Smooth muscle cell (in vitro differentiated cells): Measurements from ENCODE around the gene SYT10. TPM values are rescaled to one million over a fixed set of nuclear protein-coding genes. Genes with fewer than 3 reads are reported as not detected.
A peak's percentile ranks its signal among the peaks of the same experiment; 100 is the strongest.

Source experiments
- DNase-seq: peaks from one replicate; lab custom pipeline; 2025; ENCODE audit not compliant: unreplicated experiment; lab: John Stamatoyannopoulos, UW
- H2AFZ ChIP-seq: fragments of 200-600 bp; sonication (generic); 2 replicates; pipeline ENCODE4 v1.6.0; 2016; ENCODE audit warnings: antibody characterized with exemption, low read depth, mild to moderate bottlenecking
- H3F3A ChIP-seq: fragments of 200-600 bp; sonication (generic); 2 replicates; pipeline ENCODE4 v1.6.0; 2017; ENCODE audit warnings: antibody characterized with exemption, low read depth
- H3K27ac ChIP-seq: fragments of 200-600 bp; sonication (generic); 2 replicates; pipeline ENCODE4 v1.5.1; 2016; ENCODE audit warnings: low read depth, mild to moderate bottlenecking
- H3K27me3 ChIP-seq: fragments of 200-600 bp; sonication (generic); 2 replicates; pipeline ENCODE4 v1.6.1; 2016; ENCODE audit warnings: low read depth, mild to moderate bottlenecking
- H3K36me3 ChIP-seq: fragments of 200-600 bp; sonication (generic); 2 replicates; pipeline ENCODE4 v1.5.1; 2016; ENCODE audit warnings: low read depth
- H3K4me1 ChIP-seq: fragments of 200-600 bp; sonication (generic); 2 replicates; pipeline ENCODE4 v1.5.1; 2016; ENCODE audit warnings: low read depth
- H3K4me2 ChIP-seq: fragments of 200-600 bp; sonication (generic); 2 replicates; pipeline ENCODE4 v1.6.0; 2016; ENCODE audit warnings: mild to moderate bottlenecking
- H3K4me3 ChIP-seq: fragments of 200-600 bp; sonication (generic); 2 replicates; pipeline ENCODE4 v1.5.1; 2016; ENCODE audit warnings: mild to moderate bottlenecking
- H3K79me2 ChIP-seq: fragments of 200-600 bp; sonication (generic); 2 replicates; pipeline ENCODE4 v1.6.0; 2016; ENCODE audit warnings: low read depth, mild to moderate bottlenecking
- H3K9ac ChIP-seq: fragments of 200-600 bp; sonication (generic); 2 replicates; pipeline ENCODE4 v1.6.0; 2016; ENCODE audit warnings: low read depth
- H3K9me3 ChIP-seq: fragments of 200-600 bp; sonication (generic); replicated peaks from 2 replicates; pipeline ENCODE4 v1.5.1; 2016; ENCODE audit warnings: low read depth
- H4K20me1 ChIP-seq: fragments of 200-600 bp; sonication (generic); 2 replicates; pipeline ENCODE4 v1.6.0; 2016; ENCODE audit warnings: low read depth
- WGBS: methylation state at CpG from one replicate; pipeline ENCODE4 v1.1.7; 2016; ENCODE audit warnings: low lambda C conversion rate; 5-methylcytosine and 5-hydroxymethylcytosine counted together
- polyA plus RNA-seq: library from polyadenylated mRNA; unstranded; fragments of >200 nt; fragmentation: Nextera tagmentation; extraction: Ambion mirVana; gene quantifications from 2 replicates; pipeline ENCODE4 v1.2.1, GENCODE V29; 2016
- total RNA-seq: library from RNA; depleted of rRNA; stranded (reverse); fragments of >200 nt; gene quantifications from 2 replicates; pipeline ENCODE4 v1.2.3, GENCODE V29; 2014
- TF ChIP-seq, protein P1 (sequence below): fragments of 200-600 bp; sonication (generic); IDR thresholded peaks from 2 replicates; pipeline ENCODE4 v1.5.1; 2017; ENCODE audit warnings: borderline replicate concordance, mild to moderate bottlenecking, antibody characterized with exemption; ENCODE audit not compliant: insufficient read depth, poor library complexity, severe bottlenecking

SYT10 gene, protein sequence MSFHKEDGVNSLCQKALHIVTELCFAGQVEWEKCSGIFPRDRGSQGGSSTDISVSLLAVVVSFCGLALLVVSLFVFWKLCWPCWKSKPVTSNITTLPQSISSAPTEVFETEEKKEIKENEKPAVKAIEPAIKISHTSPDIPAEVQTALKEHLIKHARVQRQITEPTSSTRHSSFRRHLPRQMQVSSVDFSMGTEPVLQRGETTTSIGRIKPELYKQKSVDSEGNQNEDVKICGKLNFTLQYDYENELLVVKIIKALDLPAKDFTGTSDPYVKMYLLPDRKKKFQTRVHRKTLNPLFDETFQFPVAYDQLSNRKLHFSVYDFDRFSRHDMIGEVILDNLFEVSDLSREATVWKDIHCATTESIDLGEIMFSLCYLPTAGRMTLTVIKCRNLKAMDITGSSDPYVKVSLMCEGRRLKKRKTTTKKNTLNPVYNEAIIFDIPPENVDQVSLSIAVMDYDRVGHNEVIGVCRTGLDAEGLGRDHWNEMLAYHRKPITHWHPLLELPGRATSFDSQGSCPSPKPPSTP
- 1.2 and 2.0 TPM in 2 replicates for total RNA-seq
- polyA plus RNA-seq, result 0.18 and 0.27 TPM in 2 replicates

DNA sequence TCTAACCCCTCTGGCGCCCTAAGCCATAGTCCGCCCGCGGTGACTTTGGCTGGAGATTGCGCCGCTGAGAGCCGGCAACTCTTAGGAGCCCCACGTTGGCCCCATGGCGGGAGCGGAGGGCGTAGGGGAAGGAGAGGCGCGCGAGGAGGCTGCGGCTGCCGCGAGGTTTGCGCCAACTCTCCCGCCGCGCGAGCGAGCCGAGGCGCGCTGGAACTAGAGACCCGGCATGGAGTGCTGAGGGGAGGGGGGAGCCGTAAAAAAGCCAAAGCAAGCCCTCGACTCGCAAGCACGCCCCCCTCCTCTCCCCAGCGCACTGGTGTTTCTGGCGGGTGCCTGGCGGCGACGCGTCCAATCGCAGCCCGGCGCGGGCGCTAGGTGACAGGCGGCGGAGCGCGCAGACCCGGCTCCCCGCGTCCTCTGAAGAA lies at the start of gene SYT10:
SYT10 (minus strand) TSS at position 233 of the 425 bp plus-strand sequence. CDS start 297 bp downstream, outside the sequence.
- peaks cover 58% of the 10 kb centered on the region for H3K27me3 ChIP-seq
- WGBS, result 2% methylated on average over 46 of the region's 49 CpGs

DNA sequence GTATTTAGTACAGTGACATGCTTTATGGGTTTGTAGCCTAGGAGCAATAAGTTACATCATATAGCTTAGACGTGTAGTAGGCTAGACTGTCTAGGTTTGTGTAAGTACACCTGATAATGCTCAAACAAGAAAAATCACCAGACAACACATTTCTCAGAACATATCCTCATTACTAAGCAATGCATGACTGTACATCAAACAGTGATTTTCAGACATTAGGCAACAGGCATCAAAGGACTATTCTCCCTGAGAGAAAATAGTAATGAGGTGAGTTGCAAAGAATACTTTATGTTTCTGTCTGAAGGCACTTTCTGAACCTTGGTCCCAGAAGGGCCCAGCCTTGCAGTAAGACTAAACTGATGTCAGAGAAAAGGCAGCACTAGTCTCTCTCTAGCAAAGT lies 48.4 kb upstream of the SYT10 start:
- no peak for DNase-seq
- H3K4me1 ChIP-seq, result no peaks in the 10 kb centered on the region
- H3K27me3 ChIP-seq, result no peaks in the 10 kb centered on the region
- H3K4me2 ChIP-seq, result no peak overlapping the region
- peak overlapping the region; percentile 93 for H3K27ac ChIP-seq
- H3K9ac ChIP-seq, result peak overlapping the region; percentile 29
- no peaks in the 10 kb centered on the region for H3K36me3 ChIP-seq
- TF ChIP-seq, protein P1, sequence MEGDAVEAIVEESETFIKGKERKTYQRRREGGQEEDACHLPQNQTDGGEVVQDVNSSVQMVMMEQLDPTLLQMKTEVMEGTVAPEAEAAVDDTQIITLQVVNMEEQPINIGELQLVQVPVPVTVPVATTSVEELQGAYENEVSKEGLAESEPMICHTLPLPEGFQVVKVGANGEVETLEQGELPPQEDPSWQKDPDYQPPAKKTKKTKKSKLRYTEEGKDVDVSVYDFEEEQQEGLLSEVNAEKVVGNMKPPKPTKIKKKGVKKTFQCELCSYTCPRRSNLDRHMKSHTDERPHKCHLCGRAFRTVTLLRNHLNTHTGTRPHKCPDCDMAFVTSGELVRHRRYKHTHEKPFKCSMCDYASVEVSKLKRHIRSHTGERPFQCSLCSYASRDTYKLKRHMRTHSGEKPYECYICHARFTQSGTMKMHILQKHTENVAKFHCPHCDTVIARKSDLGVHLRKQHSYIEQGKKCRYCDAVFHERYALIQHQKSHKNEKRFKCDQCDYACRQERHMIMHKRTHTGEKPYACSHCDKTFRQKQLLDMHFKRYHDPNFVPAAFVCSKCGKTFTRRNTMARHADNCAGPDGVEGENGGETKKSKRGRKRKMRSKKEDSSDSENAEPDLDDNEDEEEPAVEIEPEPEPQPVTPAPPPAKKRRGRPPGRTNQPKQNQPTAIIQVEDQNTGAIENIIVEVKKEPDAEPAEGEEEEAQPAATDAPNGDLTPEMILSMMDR, result no peak
- no peaks in the 10 kb centered on the region for H3K9me3 ChIP-seq
- no peaks in the 10 kb centered on the region for H3K79me2 ChIP-seq
- no peak overlapping the region for H3K4me3 ChIP-seq
- no peaks in the 10 kb centered on the region for H3F3A ChIP-seq
- 56% methylated on average over 1 of the region's 1 CpG for WGBS
- no peaks in the 10 kb centered on the region for H4K20me1 ChIP-seq
- no peak overlapping the region for H2AFZ ChIP-seq

More for the DNA sequence above, at the start of gene SYT10:
- DNase-seq, result no peak
- Histone ChIP-seq H2AFZ (peak within 1 kb of the TSS; percentile 95), H3K36me3 (no peaks in the 10 kb centered on the region), H3K79me2 (no peaks in the 10 kb centered on the region), H3F3A (no peaks in the 10 kb centered on the region), H3K4me3 (peak within 1 kb of the TSS; percentile 90), H3K9me3 (no peaks in the 10 kb centered on the region), H4K20me1 (no peaks in the 10 kb centered on the region), H3K4me2 (peak within 1 kb of the TSS; percentile 99), H3K27ac (no peak within 1 kb of the TSS), H3K4me1 (no peaks in the 10 kb centered on the region), H3K9ac (no peak within 1 kb of the TSS)
- TF ChIP-seq, protein P1, result no peak

DNA sequence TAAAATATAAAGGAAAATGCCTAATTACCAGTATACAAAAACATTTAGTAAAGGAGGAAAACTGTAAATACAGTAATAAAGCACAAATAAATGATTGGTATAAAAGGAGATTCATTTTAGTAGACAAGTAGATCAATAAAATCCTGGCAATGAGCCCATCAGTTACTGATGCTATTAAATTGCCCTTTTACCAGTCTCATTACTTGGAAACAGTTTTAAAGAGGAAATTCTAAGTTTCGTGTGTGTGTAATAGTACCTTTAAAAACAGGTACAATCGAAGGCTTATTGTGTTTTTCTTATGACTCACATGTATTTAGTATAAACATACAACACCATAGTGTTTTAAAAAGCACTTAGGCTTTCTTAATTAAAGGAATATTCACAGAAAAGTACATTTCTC lies 46.4 kb upstream of the SYT10 start:
- no peak for DNase-seq
- Histone ChIP-seq H3K27me3 (no peaks in the 10 kb centered on the region), H3F3A (no peaks in the 10 kb centered on the region), H3K9me3 (no peaks in the 10 kb centered on the region), H3K79me2 (no peaks in the 10 kb centered on the region), H3K4me2 (no peak overlapping the region), H2AFZ (no peak overlapping the region), H3K4me3 (no peak overlapping the region), H4K20me1 (no peaks in the 10 kb centered on the region), H3K9ac (no peak overlapping the region), H3K27ac (peak overlapping the region; percentile 93), H3K36me3 (no peaks in the 10 kb centered on the region), H3K4me1 (no peaks in the 10 kb centered on the region)
- WGBS, result 69% methylated on average over 2 of the region's 2 CpGs
- TF ChIP-seq, protein P1, result no peak
